Heart left ventricle (tissue), 16 donors: ENCODE measurements around the gene MAP4K4. TPM values are rescaled to one million over a fixed set of nuclear protein-coding genes. Genes with fewer than 3 reads are reported as not detected.

Source experiments
- ATAC-seq, 4 donors: fragments of 200-7000 bp; cut with Tn5 transposase; one replicate each; pipeline ENCODE4 v1.9.1; 2020 to 2022; ENCODE audit warnings: moderate library complexity in 4 of 4, mild to moderate bottlenecking in 3 of 4, moderate number of reproducible peaks in 1 of 4
- DNase-seq, 5 donors: peaks; one replicate each; pipeline ENCODE4 v3.0.0-alpha.2; 2020
- H3K27ac ChIP-seq, 12 donors: fragments of 200-600 bp; sonication (generic) in 4 of 12; one replicate each; pipeline versions ENCODE4 v1.5.0 to v1.8.0; 2016 to 2022; ENCODE audit warnings: mild to moderate bottlenecking in 2 of 12
- H3K27me3 ChIP-seq, 9 donors: fragments of 200-600 bp; sonication (generic) in 2 of 9; one replicate each; pipeline versions ENCODE4 v1.5.1 to v1.8.0; 2016 to 2022; ENCODE audit warnings: mild to moderate bottlenecking in 3 of 9
- H3K36me3 ChIP-seq, 9 donors: fragments of 200-600 bp; sonication (generic) in 2 of 9; one replicate each; pipeline versions ENCODE4 v1.5.0 to v1.8.0; 2018 to 2022; ENCODE audit warnings: mild to moderate bottlenecking in 2 of 9
- H3K4me1 ChIP-seq, 12 donors: fragments of 200-600 bp; sonication (generic) in 4 of 12; one replicate each; pipeline versions ENCODE4 v1.5.0 to v1.8.0; 2016 to 2022; ENCODE audit warnings: mild to moderate bottlenecking in 3 of 12
- H3K4me3 ChIP-seq, 12 donors: fragments of 200-600 bp; sonication (generic) in 4 of 12; one replicate each; pipeline versions ENCODE4 v1.5.0 to v1.8.0; 2017 to 2022; ENCODE audit warnings: mild to moderate bottlenecking in 9 of 12, moderate library complexity in 4 of 12
- H3K9me3 ChIP-seq, 12 donors: fragments of 200-600 bp; sonication (generic) in 4 of 12; one replicate each; pipeline versions ENCODE4 v1.5.0 to v1.8.0; 2016 to 2022; ENCODE audit warnings: mild to moderate bottlenecking in 1 of 12
- CTCF ChIP-seq, 12 donors: fragments of 200-600 bp; sonication (generic) in 4 of 12; IDR thresholded peaks; one replicate each; pipeline versions ENCODE4 v1.5.0 to v1.8.0; 2018 to 2022; ENCODE audit warnings: antibody characterized with exemption in 12 of 12, mild to moderate bottlenecking in 5 of 12
- POLR2A ChIP-seq, 2 donors: fragments of 450-650 bp; IDR thresholded peaks; one replicate each; pipeline ENCODE4 v1.6.1; 2017; ENCODE audit warnings: antibody characterized with exemption in 2 of 2, mild to moderate bottlenecking in 2 of 2, moderate library complexity in 2 of 2
- WGBS, 4 donors: extraction: QIAGEN DNeasy Blood & Tissue Kit in 2 of 4; methylation state at CpG; one replicate each; pipeline versions ENCODE4 v1.1.5 to v1.1.7; 2013 to 2018; 5-methylcytosine and 5-hydroxymethylcytosine counted together
- intact Hi-C, 10 donors: fragments of 100-400 bp; cut with DNase I; formaldehyde crosslinking; loops; one replicate each; pipeline versions ENCODE4 v1.11.1 to v1.14.2; 2022
- polyA plus RNA-seq, 2 donors: library from polyadenylated mRNA; stranded (reverse); fragments of 200-250 nt; gene quantifications; one replicate each; pipeline ENCODE4 v1.2.3, GENCODE V29; 2013
- total RNA-seq, 9 donors: library from RNA; depleted of rRNA in 2 of 9; stranded (reverse); fragments of >200 nt in 2 of 9; fragmentation: NEBNext Ultra II Directional in 3 of 9; extraction: Animal tissue kit (Norgen Biotek cat#: 25700) in 3 of 9; gene quantifications; one replicate each; pipeline versions ENCODE4 v1.1.0 to v1.2.4, GENCODE V29; 2016 to 2023
- donor health status: ischemic (EF 13 %, LVEDD 7.1; RV severe dilation, severe dysfunction).
- donor health status: healthy with polysubstance abuse.
- donor health status: DM: no; HTN: yes; CAD: no.
- donor health status: DM: no; HTN: no; CAD: no.
- donor health status: ischemic (EF 25% LVEDD 6.9; RV normal size, moderate dysfunction).
- donor health status: ischemic (EF 25% LVEDD 5.7; RV mildly dilated, moderate dysfunction).
- donor health status: healthy.
- donor health status: DM: yes; HTN: yes; CAD: no.
- donor health status: ischemic (EF 35%, LVEDD 5.7; RV mildly dilated, moderate dysfunction).
- donor health status: nonischemic (EF 11% LVEDD 7.7; RV severe dilation, severe dysfunction).
- donor health status: DM: yes; HTN: yes; CAD: no.
- donor health status: PGD.
- donor health status: ischemic (EF 29% LVEDD 5.4; RV normal size, mild dysfunction).
- donor health status: nonischemic (EF 23%, LVEDD 6.1; RV moderate dilation, normal function).

MAP4K4 gene
- total and polyA plus RNA-seq, 11 donors = 52.7 to 192 (median 114) TPM

- intact Hi-C loops = no loop called here
- Histone ChIP-seq H3K27ac (no peak overlapping the region), H3K27me3 (no peaks in the 10 kb centered on the region), H3K4me3 (no peak overlapping the region), H3K4me1 (no peaks in the 10 kb centered on the region), H3K36me3 (no peaks in the 10 kb centered on the region), H3K9me3 (peaks cover 0 to 6% (median 0%) of the 10 kb centered on the region in 12 donors)
- 96 to 100% (median 97%) methylated on average over 3 of the region's 3 CpGs for WGBS, 4 donors
- no peak for TF ChIP-seq POLR2A (IDR thresholded peaks at IDR 0.05)
- DNase-seq (no peak), ATAC-seq (no peak)
Measured at GRCh38 chr2:101678379-101678778, 19.1 kb upstream of the MAP4K4 start.

GRCh38 chr2:101679037-101679726 is 18.3 kb upstream of the MAP4K4 start:
- WGBS, 4 donors = 90 to 95% (median 92%) methylated on average over 8 of the region's 8 CpGs
- no peaks in the 10 kb centered on the region for H3K4me1 ChIP-seq
- H3K27me3 ChIP-seq = no peaks in the 10 kb centered on the region
- ATAC-seq = no peak
- TF ChIP-seq CTCF (IDR thresholded peaks at IDR 0.05) (no peak), POLR2A (IDR thresholded peaks at IDR 0.05) (no peak)
- intact Hi-C loops = no loop called here
- no peak for DNase-seq
- no peak overlapping the region for H3K27ac ChIP-seq
- peaks cover 0 to 6% (median 0%) of the 10 kb centered on the region in 12 donors for H3K9me3 ChIP-seq
- H3K4me3 ChIP-seq = no peak overlapping the region
- no peaks in the 10 kb centered on the region for H3K36me3 ChIP-seq

DNA sequence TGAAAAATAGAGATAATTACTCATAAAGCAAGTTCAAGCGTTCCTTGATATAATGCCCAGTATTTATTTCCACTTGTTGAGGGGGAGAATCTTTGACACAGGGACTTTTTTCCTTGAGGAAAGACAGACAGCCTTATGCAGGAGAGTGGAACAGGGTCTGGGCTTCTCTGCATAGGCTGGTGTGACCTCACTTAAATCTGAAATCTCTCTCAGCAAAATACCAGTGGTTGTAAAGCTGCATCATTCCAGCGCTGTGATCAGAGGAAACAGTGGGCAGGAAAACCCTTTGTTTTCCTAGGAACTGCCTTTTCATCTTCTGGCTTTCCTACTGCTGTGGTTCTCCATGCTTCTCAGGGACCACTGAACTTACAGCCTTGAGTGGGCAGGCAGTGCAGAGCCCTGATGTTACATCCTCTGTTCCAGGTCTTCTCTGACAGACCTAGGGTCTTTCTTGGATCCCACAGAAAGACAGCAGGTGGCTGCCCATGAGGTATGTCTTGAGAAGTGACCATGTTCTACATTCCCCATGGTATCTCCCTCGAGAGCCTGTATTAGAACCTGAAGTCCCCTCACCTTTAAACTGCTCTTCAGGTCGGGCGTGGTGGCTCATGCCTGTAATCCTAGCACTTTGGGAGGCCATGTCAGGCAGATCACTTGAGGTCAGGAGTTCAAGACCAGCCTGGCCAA is 17.6 kb upstream of the MAP4K4 start:
- ATAC-seq (no peak), DNase-seq (no peak)
- Histone ChIP-seq H3K36me3 (no peaks in the 10 kb centered on the region), H3K27ac (no peak overlapping the region), H3K9me3 (peaks cover 0 to 6% (median 0%) of the 10 kb centered on the region in 12 donors), H3K4me3 (no peak overlapping the region), H3K4me1 (no peaks in the 10 kb centered on the region), H3K27me3 (no peaks in the 10 kb centered on the region)
- intact Hi-C loops = loop anchor here in 1 of 10 donors (10.0 kb wide), 1 partner anchor 155 kb away; no protein-coding TSS in a partner anchor
- TF ChIP-seq CTCF (IDR thresholded peaks at IDR 0.05) (no peak), POLR2A (IDR thresholded peaks at IDR 0.05) (no peak)
- WGBS, 4 donors = 82 to 89% (median 87%) methylated on average over 5 of the region's 5 CpGs

GRCh38 chr2:101682311-101682710 is 15.2 kb upstream of the MAP4K4 start:
- intact Hi-C loops = loop anchor here in 1 of 10 donors (10.0 kb wide), 1 partner anchor 158 kb away; no protein-coding TSS in a partner anchor
- TF ChIP-seq POLR2A (IDR thresholded peaks at IDR 0.05) = no peak
- no peak for TF ChIP-seq CTCF (IDR thresholded peaks at IDR 0.05)
- Histone ChIP-seq H3K4me3 (no peak overlapping the region), H3K27ac (no peak overlapping the region), H3K4me1 (no peaks in the 10 kb centered on the region), H3K36me3 (no peaks in the 10 kb centered on the region), H3K9me3 (peaks cover 0 to 4% (median 0%) of the 10 kb centered on the region in 12 donors), H3K27me3 (no peaks in the 10 kb centered on the region)
- 66 to 78% (median 73%) methylated on average over 4 of the region's 4 CpGs for WGBS, 4 donors
- no peak for ATAC-seq
- DNase-seq = no peak
